Fibroblast of the aortic adventitia (primary cell): ENCODE data around the gene THAP5. TPM values are rescaled to one million over a fixed set of nuclear protein-coding genes. Genes with fewer than 3 reads are reported as not detected.

Experiments
- DNase-seq: peaks from one replicate; pipeline ENCODE4 v3.0.0-alpha.2; 2010; ENCODE audit warnings: low read depth
- H3K4me3 ChIP-seq: 2 replicates; pipeline ENCODE4 v1.5.1; 2011; ENCODE audit warnings: low read depth, mild to moderate bottlenecking, control low read depth, low read length, moderate library complexity
- CTCF ChIP-seq: IDR thresholded peaks from 2 replicates; pipeline ENCODE4 v1.5.1; 2011; ENCODE audit warnings: mild to moderate bottlenecking, low read length, control low read depth, inconsistent platforms; ENCODE audit not compliant: insufficient read depth
- total RNA-seq: library from RNA; depleted of rRNA; stranded (reverse); fragments of >200 nt; gene quantifications from 2 replicates; pipeline ENCODE4 v1.2.3, GENCODE V29; 2012; ENCODE audit warnings: low replicate concordance

THAP5 gene
- total RNA-seq, 1 donor, result 39.6 TPM

GRCh38 chr7:108575156-108575555, 5.7 kb upstream of the THAP5 start:
- DNase-seq, result no peak
- no peak for TF ChIP-seq CTCF

GRCh38 chr7:108572480-108572879, 3.0 kb upstream of the THAP5 start:
- no peak overlapping the region for H3K4me3 ChIP-seq
- no peak for TF ChIP-seq CTCF
- no peak for DNase-seq

More at GRCh38 chr7:108575156-108575555, 5.7 kb upstream of the THAP5 start:
- H3K4me3 ChIP-seq, result no peak overlapping the region

- DNase-seq, result peak; percentile 50
- TF ChIP-seq CTCF, result no peak
- peak overlapping the region; percentile 92 for H3K4me3 ChIP-seq
Measured at GRCh38 chr7:108570146-108570755, 745 bp upstream of the THAP5 start.

GRCh38 chr7:108568801-108569380, 615 bp downstream of the THAP5 start:
- H3K4me3 ChIP-seq, result peak overlapping the region; percentile 78
- DNase-seq, result peak; percentile 6
- TF ChIP-seq CTCF, result no peak

GRCh38 chr7:108565987-108566386, 3.5 kb downstream of the THAP5 start:
- no peak overlapping the region for H3K4me3 ChIP-seq
- no peak for DNase-seq
- TF ChIP-seq CTCF, result no peak

GRCh38 chr7:108561047-108561619, 8.4 kb downstream of the THAP5 start:
- H3K4me3 ChIP-seq, result no peak overlapping the region
- DNase-seq, result peak; percentile 13
- TF ChIP-seq CTCF, result no peak
